GM18498 (cell line): ENCODE results near the gene LDLRAD2.
"Not testable (repeated sequence)": the region's sequence is repeated elsewhere in the genome, so short reads cannot be mapped to it uniquely, and the experiment has no call there.

Experiments
- ATAC-seq: cut with Tn5 transposase; IDR thresholded peaks from one replicate; pipeline ENCODE4 v1.9.1; 2021; ENCODE audit warnings: mild to moderate bottlenecking, moderate library complexity; ENCODE audit not compliant: unreplicated experiment

The LDLRAD2 gene

DNA sequence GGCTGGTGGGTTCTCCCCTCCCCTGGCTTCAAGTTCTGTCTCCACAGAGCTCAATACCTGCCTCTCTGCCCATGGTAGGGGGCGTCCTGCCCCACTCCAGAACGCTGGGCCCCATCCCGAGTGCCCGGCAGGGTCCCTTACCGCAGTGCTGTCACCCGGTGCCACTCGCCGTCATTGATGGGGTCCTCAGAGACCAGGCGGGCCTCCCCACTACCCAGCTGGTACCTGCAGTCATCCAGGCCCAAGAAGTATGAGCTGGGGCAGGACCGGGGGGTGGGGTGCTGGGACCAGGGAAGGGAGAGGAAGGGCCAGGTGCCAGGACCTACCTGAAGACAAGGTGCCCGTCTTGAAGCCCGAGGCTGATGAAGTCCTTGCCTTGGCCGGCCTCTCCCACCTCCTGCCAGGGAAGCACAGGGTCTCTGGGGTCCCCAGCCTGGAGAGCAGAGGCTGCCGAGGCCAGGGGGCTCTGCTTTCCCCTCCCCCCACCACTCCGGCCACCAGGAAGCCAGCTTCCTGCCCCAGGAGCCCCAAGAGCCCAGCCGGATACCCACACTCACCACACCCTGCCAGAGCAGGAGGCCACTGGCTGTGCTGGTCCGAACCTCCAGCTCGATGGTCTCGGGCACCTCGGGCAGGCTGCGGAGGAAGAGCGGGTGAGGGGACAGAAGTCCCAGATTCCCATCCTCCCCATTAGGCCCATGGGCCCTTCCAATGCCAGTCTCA lies 12.1 kb downstream of the LDLRAD2 start:
- ATAC-seq = no peak

DNA sequence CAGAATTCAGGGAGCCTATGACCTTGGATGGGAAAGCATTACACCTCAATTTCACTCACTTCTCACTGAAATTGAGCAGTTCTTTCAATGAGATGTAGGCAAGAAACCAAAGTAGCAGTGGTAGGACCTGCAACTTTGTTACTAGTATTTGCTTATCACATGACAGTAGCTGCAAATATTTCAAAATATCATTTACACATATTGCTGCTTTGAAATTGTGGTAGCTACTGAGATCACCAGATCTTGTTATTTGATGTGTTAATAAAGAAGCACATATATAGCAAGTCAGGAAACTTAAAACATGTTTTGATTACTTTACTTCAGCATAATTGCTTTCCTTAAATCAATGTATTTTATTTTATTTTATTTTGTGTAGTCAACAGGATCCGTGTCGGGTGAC lies 12.9 kb downstream of the LDLRAD2 start:
- ATAC-seq = no peak

DNA sequence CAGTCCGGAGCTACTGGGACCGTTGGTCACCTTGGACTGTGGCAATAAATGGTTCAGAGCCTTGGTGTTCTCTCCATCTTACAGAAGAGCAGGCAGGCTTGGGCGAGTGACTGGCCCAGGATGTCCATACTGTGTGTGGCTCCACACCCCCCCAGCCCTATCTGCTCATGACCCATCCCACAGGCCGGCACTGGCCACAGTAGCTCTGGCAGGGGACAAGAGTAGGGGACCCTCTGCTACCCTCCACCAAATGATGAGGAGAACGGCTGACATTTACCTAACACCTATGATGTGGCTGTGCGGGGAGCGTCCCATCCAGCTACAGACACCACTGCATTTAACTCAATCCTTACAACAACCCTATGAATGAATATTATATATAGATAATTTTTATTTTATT lies 13.3 kb downstream of the LDLRAD2 start:
- ATAC-seq = no peak

DNA sequence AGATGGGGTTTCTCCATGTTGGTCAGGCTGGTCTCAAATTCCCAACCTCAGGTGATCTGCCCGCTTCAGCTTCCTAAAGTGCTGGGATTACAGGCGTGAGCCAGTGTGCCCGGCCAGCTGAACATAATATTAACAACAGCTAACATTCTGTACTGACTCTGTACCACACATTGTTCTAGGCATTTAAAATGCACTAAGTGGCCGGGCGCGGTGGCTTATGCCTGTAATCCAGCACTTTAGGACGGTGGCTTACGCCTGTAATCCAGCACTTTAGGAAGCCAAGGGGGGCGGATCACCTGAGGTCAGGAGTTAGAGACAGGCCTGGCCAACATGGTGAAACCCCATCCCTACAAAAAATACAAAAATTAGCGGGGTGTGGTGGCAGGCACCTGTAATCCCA lies 14.6 kb downstream of the LDLRAD2 start:
- not testable (repeated sequence) for ATAC-seq

DNA sequence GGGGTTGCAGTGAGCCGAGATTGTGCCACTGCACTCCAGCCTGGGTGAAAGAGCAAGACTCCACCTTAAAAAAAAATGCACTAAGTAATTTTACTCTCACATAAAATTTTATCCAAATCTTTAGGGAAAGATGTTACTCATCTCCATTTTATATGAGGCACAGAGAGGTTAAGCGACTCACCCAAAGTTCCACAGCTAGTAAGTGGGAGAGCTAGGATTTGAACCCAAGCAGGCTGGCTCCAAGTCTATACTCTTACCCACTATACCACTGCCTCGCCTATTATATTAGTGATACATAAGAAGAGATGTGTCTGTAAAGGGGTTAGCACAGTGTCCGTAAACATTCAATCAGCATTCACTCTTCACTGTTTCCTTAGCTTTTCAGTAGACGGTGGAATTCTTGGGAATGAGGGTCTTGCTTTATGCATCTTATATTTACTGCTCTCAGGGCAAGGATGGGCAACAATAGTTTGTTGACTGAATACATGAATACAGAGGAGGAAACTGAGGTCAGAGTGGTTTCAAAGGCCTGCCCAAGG lies 15.1 kb downstream of the LDLRAD2 start:
- no peak for ATAC-seq

DNA sequence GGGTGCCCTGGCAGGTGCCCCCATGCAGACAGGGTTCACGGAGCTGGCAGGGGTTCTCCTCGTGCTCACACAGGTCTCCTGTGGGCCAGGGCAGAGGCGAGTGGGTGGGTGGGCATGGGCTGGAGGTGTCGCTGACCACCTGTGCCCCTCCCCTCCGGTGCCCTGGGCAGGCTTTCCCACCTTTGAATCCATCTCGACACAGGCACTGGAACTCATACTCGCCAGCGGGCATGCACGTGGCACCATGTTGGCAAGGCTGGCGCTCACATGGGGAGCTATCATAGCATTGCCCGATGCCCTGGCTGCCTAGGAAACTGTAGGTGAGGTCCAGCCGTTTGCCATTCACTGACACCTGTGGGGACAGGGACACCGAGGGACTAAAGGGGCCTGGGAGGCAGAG lies 16.0 kb downstream of the LDLRAD2 start:
- no peak for ATAC-seq

DNA sequence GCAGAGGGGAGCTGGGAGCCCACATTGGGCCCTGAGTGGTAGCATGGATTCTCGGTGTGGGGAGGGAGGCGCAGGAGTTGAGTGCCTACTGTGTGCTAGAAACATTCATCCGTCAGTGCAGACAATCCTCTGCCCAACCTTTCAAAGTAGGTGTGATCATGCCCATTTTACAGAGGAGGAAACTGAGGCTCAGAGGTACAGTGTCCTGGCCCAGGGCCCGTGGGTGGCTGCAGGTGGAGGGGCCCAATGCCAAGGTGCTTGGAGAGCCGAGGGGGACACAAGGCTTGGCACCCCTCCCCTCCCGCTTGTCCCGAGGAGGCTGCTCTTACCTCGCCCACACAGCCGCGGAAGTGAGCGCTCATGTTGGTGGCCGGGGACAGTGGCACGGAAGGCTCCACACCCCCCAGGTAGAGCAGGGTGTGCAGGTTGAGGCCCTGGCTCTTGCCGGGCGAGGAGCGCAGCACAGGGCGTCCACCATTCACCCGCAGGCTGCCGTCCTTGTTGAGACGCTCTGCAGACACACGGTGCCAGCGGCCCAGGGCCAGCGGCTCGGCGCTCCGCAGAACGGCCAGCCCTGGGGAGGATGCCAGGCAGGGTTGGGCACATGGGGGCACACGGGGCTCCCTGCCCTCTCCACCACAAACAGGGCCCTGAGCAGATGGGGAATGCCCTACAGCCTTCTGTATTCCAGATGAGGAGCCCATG lies 16.6 kb downstream of the LDLRAD2 start:
- no peak for ATAC-seq

DNA sequence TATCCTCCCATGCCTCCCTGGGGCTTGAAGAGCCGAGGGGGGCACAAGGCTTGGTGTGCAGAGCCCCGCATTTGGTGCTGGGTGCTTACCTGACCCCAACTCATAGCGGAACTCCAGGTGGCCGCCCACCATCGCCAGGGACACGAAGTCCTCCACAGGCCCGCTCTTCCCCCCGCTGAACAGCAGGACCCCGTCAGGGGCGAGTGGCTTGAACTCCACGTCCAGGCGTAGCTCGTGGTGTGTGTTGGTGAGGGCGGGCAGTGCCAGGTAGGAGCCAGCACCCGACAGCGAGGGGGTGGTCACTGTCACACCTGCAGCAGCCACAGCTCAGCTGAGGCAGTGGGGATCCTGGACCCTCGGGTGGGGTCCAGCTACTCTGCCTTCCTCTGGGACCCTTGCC lies 17.2 kb downstream of the LDLRAD2 start:
- ATAC-seq = no peak

DNA sequence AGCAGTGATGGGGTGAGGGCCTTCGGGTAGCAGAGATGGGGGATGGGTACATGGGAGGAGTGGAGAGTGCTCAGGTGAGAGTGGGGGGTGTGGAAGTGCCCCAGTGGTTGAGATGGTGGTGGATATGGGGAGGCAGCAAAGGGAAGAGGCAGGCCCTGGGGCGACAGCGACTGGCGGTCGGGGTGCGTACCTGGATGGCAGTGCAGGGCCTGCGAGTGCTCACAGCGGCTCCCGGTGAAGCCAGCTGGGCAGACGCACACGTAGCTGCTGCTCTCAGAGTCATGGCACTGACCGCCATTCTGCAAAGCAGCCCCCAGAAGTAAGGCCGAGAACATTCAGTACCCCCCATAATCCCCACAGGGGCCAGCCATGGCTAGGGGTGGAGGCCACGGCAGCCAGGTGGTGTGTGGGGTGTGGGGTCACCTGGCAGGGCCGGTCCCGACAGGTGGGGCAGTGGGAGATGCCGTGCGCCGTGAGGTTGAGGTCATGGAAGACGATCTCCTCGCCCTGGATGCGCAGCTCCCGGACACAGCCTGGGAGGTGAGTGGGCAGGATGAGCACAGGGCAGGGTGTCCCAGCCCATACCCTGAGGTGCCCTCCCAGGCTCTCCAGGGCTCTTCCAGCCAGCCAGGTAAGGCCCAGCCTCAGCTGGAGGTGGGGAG lies 18.9 kb downstream of the LDLRAD2 start:
- ATAC-seq = no peak

DNA sequence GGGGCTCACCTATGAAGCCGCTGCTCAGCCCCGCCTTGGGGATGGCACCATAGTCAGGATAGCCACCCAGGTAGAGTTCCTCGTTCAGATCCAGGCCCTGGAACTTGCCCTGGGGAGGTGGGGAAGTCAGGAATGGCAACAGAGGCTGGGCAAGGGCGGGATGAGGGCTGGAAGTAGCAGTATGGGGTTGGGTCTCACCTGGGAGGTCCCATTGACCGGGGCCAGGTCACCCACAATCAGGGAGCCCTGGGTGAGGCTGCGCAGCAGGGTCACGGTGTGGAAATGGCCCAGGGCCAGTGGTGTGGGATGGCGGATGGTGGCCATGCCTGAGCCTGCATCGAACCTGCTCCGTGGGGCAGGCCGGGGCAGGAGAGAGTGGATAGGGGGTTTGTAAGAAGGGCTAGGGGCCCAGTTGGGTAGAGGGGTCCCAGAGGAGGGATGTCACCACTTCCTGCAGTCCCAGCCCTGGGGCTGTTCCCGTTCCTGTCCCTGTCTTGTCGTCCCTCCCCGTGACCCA lies 19.4 kb downstream of the LDLRAD2 start:
- ATAC-seq = no peak

DNA sequence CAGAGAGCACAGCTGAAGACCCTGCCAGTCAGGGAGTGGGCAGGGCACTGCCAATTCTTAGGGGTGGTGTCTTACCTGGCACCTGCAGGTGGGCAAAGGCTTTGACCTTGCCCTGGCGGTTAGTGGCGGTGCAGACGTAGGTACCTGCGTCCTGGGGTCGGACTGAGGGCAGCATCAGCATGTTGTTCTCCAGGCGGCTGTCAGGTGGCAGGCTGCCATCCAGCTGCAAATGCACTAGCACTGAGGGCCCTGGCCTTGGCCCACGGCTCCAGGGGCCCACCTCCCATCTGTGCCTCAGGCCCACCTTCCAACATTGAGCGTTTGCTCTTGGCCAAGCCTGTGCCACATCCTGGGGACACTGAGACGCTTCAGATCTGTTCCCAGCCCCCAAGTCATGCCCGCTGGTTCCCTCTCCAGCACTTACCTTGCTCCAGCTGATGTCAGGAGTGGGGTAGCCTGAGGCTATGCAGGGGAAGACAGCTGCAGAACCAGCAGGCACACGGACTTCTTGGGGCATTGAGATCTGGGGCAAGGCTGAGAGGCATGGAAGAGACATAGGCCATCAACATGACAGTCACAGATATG lies 21.4 kb downstream of the LDLRAD2 start:
- ATAC-seq = no peak

DNA sequence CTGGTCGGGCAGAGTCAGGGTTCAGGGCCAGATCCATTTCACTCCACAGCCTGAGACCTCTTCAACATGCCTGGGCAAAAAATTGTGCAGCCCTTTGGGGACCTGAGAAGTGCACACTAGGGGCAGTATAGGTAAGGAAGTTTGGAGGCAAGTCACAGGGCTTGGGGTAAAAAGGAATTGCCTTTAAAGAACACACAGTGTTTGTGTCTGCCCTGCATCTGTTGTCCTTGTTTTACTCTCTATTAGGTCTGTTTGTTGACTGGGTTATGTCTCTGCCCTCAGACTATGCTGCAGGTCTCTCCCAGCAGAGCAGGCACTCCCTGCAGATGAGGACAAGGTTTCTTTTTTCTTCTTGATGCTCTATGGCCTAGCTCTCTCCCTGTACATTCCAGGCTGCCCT lies 22.0 kb downstream of the LDLRAD2 start:
- ATAC-seq = no peak

DNA sequence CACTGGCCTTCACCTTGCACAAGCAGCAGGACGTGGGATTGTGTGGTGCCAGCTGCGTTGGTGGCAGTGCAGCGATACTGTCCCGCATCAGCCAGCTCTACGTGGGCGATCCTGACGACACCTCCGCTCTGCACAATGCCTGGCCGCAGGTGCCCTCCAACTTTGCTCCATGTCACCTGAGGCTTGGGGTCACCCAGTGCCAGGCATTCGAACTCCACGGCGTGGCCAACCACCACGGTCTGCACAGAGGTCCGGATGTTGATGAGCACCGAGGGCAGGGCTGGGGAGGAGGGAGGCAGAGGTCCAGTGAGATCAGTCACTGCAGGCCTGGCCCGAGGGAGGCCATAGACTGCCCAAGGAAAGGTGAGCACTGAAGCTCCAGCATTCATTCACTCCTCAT lies 22.6 kb downstream of the LDLRAD2 start:
- ATAC-seq = no peak

DNA sequence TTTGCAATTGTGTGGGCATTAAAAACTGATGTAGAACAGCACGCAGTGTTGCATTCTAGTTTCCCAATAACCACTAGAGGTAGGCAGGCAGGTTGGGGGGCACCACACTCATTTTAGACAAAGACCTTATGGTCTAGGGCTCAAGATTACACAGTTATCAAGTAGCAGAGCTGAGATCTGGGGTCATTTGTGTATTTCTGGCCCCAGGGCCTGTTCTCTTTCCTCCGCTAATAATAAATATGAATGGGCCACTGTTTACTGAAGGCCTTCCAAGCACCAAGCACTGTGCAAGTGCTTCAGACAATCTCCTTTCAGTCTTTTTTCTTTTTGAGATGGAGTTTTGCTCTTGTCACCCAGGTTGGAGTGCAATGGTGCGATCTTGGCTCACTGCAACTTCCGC lies 23.9 kb downstream of the LDLRAD2 start:
- no peak for ATAC-seq

DNA sequence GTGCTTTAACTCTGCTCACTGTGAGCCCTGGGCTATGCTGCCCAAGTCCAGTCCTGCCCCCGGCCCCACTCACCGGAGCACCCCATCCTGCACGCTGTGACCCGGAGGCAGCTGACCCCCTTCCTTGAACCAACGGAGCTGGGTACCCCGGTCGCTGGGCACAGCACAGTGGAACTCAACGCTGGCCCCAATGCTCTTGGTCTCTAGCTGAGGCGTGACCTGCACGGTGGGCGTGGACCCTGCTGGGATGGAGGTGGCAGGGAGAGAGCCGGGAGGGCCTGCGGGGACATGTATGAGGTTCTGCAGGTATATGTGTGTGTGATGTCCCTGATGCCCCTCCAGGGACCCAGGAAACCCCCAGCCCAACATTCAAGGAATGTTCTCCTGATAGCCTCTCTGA lies 24.7 kb downstream of the LDLRAD2 start:
- no peak for ATAC-seq

DNA sequence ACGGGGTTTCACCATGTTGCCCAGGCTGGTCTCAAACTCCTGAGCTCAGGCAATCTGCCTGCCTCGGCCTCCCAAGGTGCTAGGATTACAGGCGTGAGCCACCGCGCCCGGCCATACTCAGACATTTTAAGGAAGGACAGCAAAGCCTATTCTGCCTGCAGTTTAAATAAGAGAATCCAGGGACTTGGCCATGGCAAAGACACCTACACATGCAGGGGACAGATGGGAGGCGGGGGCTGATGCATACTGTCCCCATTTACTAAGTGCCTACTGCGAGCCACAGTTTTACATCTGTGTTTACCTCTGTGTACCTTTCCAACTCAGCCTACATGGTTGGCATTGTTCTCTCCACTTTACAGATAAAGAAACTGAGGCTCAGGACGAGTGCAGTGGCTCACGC lies 25.4 kb downstream of the LDLRAD2 start:
- no peak for ATAC-seq

DNA sequence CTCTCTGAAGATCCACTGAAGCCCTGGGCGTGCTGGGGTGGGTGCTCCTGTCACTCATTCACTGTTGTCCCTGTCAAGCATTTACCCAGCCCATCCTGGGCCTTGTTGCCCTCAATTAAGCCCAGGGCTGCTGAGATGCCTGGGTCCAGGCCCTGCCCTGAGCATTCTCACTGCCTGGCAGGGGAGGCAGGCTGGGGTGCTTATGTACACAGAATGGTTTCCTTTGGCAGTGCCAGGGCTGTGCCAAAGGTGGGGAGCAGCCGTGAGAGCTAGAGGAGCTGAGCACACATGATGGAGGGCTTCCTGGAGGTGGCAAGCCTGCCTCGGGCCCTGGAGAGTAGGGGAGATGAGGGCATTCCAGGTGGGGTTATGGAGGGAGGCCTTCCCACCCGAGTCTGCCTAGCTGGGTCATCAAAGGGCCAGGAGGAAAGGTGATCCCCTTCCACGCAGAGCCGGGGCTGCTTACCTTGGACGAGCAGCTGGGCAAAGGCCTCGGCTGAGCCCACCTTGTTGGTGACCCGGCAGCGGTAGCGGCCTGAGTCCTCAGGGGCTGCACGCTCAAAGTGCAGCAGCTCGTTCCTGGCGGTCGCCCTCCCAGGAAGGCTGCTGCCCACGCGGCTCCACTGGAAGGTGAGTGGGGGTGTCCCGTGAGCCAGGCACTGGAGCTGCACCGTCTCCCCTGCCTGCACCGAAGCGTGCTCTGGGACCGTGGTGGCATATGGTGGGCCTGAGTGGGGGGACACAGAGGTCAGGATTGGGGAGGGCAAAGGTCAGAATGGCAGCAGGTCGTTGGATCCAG lies 26.5 kb downstream of the LDLRAD2 start:
- ATAC-seq = no peak

DNA sequence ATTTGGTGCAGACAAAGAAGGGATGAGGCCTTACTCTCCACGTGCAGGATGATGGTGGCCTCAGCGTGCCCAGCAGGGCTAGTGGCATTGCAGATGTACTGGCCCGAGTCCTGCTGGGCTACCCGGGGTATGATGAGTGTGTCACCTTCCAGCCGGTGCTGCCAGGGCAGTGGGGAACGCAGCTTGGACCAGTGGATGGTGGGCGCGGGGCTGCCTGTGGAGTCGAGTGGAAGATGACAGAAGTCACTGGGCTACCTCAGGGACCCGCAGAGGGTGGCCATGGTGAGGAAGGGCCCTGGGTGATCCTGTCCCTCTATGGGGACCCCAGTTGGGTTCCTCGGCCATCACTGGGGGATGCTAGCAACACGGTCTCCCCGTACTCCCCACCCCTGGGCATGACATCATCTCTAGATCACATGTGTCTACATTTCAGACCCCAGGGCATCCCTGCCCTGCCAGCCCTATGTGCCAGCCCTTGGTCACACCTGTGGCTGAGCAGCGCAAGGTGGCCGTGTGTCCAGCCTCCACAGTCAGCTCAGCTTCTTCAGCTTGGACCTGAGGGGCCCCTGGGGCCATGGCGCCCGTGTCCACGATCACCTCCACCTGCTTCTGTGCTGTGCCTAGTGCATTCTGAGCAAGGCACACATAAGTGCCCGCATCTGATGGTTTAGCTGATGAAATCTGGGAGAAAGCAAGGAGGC lies 27.4 kb downstream of the LDLRAD2 start:
- ATAC-seq = no peak

DNA sequence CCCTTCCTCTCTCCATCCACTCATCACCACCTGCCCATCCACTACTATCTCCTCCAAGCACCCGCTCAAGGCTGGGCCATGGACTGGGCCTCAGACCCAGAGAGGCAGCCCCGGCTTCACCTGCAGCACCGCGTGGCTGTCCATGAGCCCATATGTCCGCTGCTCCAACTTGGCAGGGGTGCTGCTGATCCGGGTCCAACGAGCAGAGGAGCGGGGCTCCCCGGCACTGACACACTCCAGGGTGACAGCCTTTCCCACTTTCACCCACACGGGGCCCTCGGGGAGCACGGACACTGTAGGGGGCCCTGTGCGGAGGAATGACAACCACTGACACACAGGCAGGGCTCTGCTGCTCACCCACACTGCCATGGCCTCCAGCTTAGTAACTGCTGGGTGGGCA lies 28.9 kb downstream of the LDLRAD2 start:
- no peak for ATAC-seq
